SU-DHL-6 (cell line): ENCODE data around the gene ELOB.

Source experiments
- CTCF ChIP-seq: fragments of 200-600 bp; sonication (generic); IDR thresholded peaks from one replicate; pipeline ENCODE4 v1.5.1; 2017; ENCODE audit warnings: antibody characterized with exemption, mild to moderate bottlenecking, low read length, moderate library complexity; ENCODE audit not compliant: insufficient read depth, poor library complexity, severe bottlenecking
- EZH2phosphoT487 ChIP-seq: fragments of 200-600 bp; sonication (generic), shearing (Covaris generic); conservative IDR thresholded peaks from 2 replicates; pipeline ENCODE4 v1.6.1; 2018; ENCODE audit warnings: mild to moderate bottlenecking, antibody characterized with exemption, low read length, moderate library complexity, mixed read lengths

DNA sequence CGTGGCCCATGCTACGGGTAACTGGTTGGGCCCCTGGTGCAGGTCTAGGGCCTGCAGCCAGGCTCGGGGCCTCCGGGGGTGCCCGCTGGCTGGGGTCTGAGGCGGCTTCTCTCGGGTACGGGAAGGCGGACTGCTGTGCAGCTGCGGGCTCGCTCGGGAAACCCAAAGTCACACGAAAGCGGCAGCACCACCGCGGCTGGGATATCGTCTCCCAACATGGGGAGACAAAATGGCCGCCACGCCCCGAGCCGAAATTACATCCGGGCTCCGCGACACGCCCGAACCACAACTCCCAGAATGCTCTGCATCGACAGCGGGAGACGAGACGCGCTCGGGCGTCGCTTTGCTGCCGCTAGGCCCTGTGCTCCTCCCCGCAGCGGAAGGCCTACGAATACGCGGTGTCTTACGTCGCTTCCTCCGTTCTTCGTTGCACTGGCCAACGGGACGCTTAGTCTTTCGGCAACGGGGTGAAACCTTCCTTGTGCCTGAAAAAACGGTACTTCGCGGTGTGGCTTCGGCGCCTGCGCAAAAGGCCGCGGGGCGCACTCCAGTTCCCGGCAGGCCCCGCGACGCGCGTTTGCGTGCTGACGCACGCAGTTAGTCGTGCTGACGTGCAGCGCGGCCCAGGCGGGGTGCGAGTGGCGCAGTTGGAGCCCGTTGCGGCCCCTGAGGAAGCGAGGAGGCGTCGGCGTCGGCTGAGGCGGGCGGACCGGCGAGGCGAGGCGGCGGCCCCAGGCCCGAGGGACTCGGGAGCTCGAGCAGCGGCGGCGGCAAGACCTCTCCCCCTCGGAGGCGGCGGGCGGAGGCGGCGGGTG lies 24.8 kb downstream of the ELOB start, which contains the start of gene SRRM2:
- TF ChIP-seq CTCF, result no peak
- TF ChIP-seq EZH2phosphoT487, result no peak
